Mesothelial cell of epicardium (in vitro differentiated cells): ENCODE measurements around the gene LARP4. TPM values are rescaled to one million over a fixed set of nuclear protein-coding genes. Genes with fewer than 3 reads are reported as not detected.

Source experiments
- DNase-seq, 2 experiments: peaks; one replicate each; pipeline ENCODE4 v3.0.0; 2021; ENCODE audit warnings: low spot score in 2 of 2; ENCODE audit not compliant: unreplicated experiment in 2 of 2
- H3K27ac Mint-ChIP-seq: 2 replicates; pipeline ENCODE4 v1.8.0; 2021; ENCODE audit warnings: mixed read lengths
- H3K27me3 Mint-ChIP-seq: 2 replicates; pipeline ENCODE4 v1.8.0; 2021; ENCODE audit warnings: low read depth, mixed read lengths
- H3K36me3 Mint-ChIP-seq: 2 replicates; pipeline ENCODE4 v1.8.0; 2021; ENCODE audit warnings: mixed read lengths
- H3K4me1 Mint-ChIP-seq: 2 replicates; pipeline ENCODE4 v1.8.0; 2021; ENCODE audit warnings: mixed read lengths
- H3K4me3 Mint-ChIP-seq: 2 replicates; pipeline ENCODE4 v1.8.0; 2021; ENCODE audit warnings: mild to moderate bottlenecking, moderate library complexity, mixed read lengths
- H3K9me3 Mint-ChIP-seq: 2 replicates; pipeline ENCODE4 v1.8.0; 2021; ENCODE audit warnings: mixed read lengths
- CTCF ChIP-seq: fragments of 200-600 bp; sonication (generic); IDR thresholded peaks from one replicate; pipeline ENCODE4 v1.5.0; 2021; ENCODE audit warnings: antibody characterized with exemption; ENCODE audit not compliant: unreplicated experiment
- total RNA-seq: library from RNA; stranded (reverse); gene quantifications from 3 replicates; pipeline ENCODE4 v1.2.1, GENCODE V29; 2021

LARP4 gene
- total RNA-seq, 1 donor from 2014 or later, result 48.7 TPM

- no peak for TF ChIP-seq CTCF
- Mint-ChIP-seq H3K27ac (peak overlapping the region; percentile 99), H3K4me3 (peak overlapping the region; percentile 98), H3K36me3 (no peaks in the 10 kb centered on the region), H3K4me1 (peaks cover 24% of the 10 kb centered on the region), H3K9me3 (no peaks in the 10 kb centered on the region), H3K27me3 (no peaks in the 10 kb centered on the region)
- no peak for DNase-seq
These were observed 1.7 kb downstream of the LARP4 start for GRCh38 chr12:50402264-50403000.

- Mint-ChIP-seq H3K4me3 (peak overlapping the region; percentile 98), H3K4me1 (peaks cover 26% of the 10 kb centered on the region), H3K9me3 (no peaks in the 10 kb centered on the region), H3K36me3 (peaks cover 2% of the 10 kb centered on the region), H3K27me3 (no peaks in the 10 kb centered on the region), H3K27ac (peak overlapping the region; percentile 99)
- no peak for DNase-seq
- no peak for TF ChIP-seq CTCF
These were observed 2.3 kb downstream of the LARP4 start for GRCh38 chr12:50403001-50403440.

GRCh38 chr12:50404307-50404706, 3.6 kb downstream of the LARP4 start:
- Mint-ChIP-seq H3K9me3 (no peaks in the 10 kb centered on the region), H3K36me3 (peaks cover 5% of the 10 kb centered on the region), H3K4me3 (no peak overlapping the region), H3K27ac (no peak overlapping the region), H3K27me3 (no peaks in the 10 kb centered on the region), H3K4me1 (peaks cover 30% of the 10 kb centered on the region)
- no peak for DNase-seq
- no peak for TF ChIP-seq CTCF

- no peak for TF ChIP-seq CTCF
- no peak for DNase-seq
- H3K27me3 Mint-ChIP-seq, result no peaks in the 10 kb centered on the region
- no peak overlapping the region for H3K4me3 Mint-ChIP-seq
- peaks cover 10% of the 10 kb centered on the region for H3K36me3 Mint-ChIP-seq
- no peaks in the 10 kb centered on the region for H3K9me3 Mint-ChIP-seq
- peaks cover 6% of the 10 kb centered on the region for H3K4me1 Mint-ChIP-seq
- no peak overlapping the region for H3K27ac Mint-ChIP-seq
These were observed 10.5 kb downstream of the LARP4 start for GRCh38 chr12:50411051-50411660.

GRCh38 chr12:50415899-50416479, 15.3 kb downstream of the LARP4 start:
- Mint-ChIP-seq H3K4me1 (no peaks in the 10 kb centered on the region), H3K27ac (no peak overlapping the region), H3K4me3 (no peak overlapping the region), H3K36me3 (peaks cover 17% of the 10 kb centered on the region), H3K9me3 (peaks cover 7% of the 10 kb centered on the region), H3K27me3 (no peaks in the 10 kb centered on the region)
- TF ChIP-seq CTCF, result no peak
- no peak for DNase-seq
